Inflammatory macrophage treated with lipopolysaccharide for 4 hours (primary cell): ENCODE data around the gene TJAP1.

Source experiments
- DNase-seq: peaks from one replicate; pipeline ENCODE4 v3.0.0-alpha.2; 2020

Gene TJAP1

GRCh38 chr6:43477235-43478007, at the start of gene TJAP1:
Gene TJAP1, plus strand, starts transcription at chr6:43477570. Its CDS starts 21,432 bp downstream, at chr6:43499002.
- DNase-seq: peak; percentile 86

- no peak for DNase-seq
These were observed 49.2 kb upstream of the TJAP1 start for GRCh38 chr6:43428112-43428570.

GRCh38 chr6:43428874-43429273, 48.5 kb upstream of the TJAP1 start:
- no peak for DNase-seq

- DNase-seq: no peak
These were observed 45.1 kb upstream of the TJAP1 start for GRCh38 chr6:43432009-43432945.

- DNase-seq: no peak
These were observed 44.2 kb upstream of the TJAP1 start for GRCh38 chr6:43433148-43433547.

GRCh38 chr6:43434001-43434840, 43.1 kb upstream of the TJAP1 start:
- peak; percentile 46 for DNase-seq

GRCh38 chr6:43434943-43435342, 42.4 kb upstream of the TJAP1 start:
- no peak for DNase-seq

GRCh38 chr6:43435682-43436437, 41.5 kb upstream of the TJAP1 start:
- DNase-seq: no peak

GRCh38 chr6:43436577-43437282, 40.6 kb upstream of the TJAP1 start:
- DNase-seq: no peak

- DNase-seq: no peak
These were observed 39.7 kb upstream of the TJAP1 start for GRCh38 chr6:43437700-43438099.

GRCh38 chr6:43442935-43443334, 34.4 kb upstream of the TJAP1 start:
- no peak for DNase-seq

- no peak for DNase-seq
These were observed 33.3 kb upstream of the TJAP1 start for GRCh38 chr6:43444036-43444435.

GRCh38 chr6:43444582-43444981, 32.8 kb upstream of the TJAP1 start:
- no peak for DNase-seq

GRCh38 chr6:43445576-43445975, 31.8 kb upstream of the TJAP1 start:
- no peak for DNase-seq

- DNase-seq: no peak
These were observed 29.8 kb upstream of the TJAP1 start for GRCh38 chr6:43447604-43448003.

- DNase-seq: no peak
These were observed 28.5 kb upstream of the TJAP1 start for GRCh38 chr6:43448916-43449315.

- no peak for DNase-seq
These were observed 26.7 kb upstream of the TJAP1 start for GRCh38 chr6:43450699-43451131.

- DNase-seq: no peak
These were observed 26.0 kb upstream of the TJAP1 start for GRCh38 chr6:43451348-43451747.

- no peak for DNase-seq
These were observed 25.4 kb upstream of the TJAP1 start for GRCh38 chr6:43451939-43452338.

GRCh38 chr6:43452896-43453295, 24.5 kb upstream of the TJAP1 start:
- no peak for DNase-seq

GRCh38 chr6:43453831-43454230, 23.5 kb upstream of the TJAP1 start:
- no peak for DNase-seq
